Stimulated activated naive CD8-positive, alpha-beta T cell treated with anti-CD3 and anti-CD28 coated beads, Interleukin-15, amount 100 ng/mL, for 72 hours (primary cell): ENCODE measurements around the gene OBSCN.

Experiments used
- ATAC-seq: fragments of 150-1000 bp; cut with Tn5 transposase; 2 replicates; pipeline ENCODE4 v1.10.0; 2021; ENCODE audit warnings: mild to moderate bottlenecking, moderate library complexity
- DNase-seq, 2 donors: peaks; one replicate each; pipeline ENCODE4 v3.0.0; 2021 to 2022
- H3K27ac Mint-ChIP-seq, 2 donors: one replicate each; pipeline ENCODE4 v1.8.0; 2022; ENCODE audit warnings: mild to moderate bottlenecking in 2 of 2, mixed read lengths in 2 of 2, moderate library complexity in 2 of 2
- H3K27me3 Mint-ChIP-seq: one replicate; pipeline ENCODE4 v1.8.0; 2022; ENCODE audit warnings: mixed read lengths
- H3K4me1 Mint-ChIP-seq: one replicate; pipeline ENCODE4 v1.8.0; 2022; ENCODE audit warnings: mild to moderate bottlenecking, mixed read lengths
- H3K4me3 Mint-ChIP-seq, 2 donors: one replicate each; pipeline ENCODE4 v1.8.0; 2022; ENCODE audit warnings: mild to moderate bottlenecking in 2 of 2, mixed read lengths in 2 of 2, moderate library complexity in 1 of 2
- H3K9me3 Mint-ChIP-seq, 2 donors: one replicate each; pipeline ENCODE4 v1.8.0; 2022; ENCODE audit warnings: mixed read lengths in 2 of 2

Gene OBSCN

DNA sequence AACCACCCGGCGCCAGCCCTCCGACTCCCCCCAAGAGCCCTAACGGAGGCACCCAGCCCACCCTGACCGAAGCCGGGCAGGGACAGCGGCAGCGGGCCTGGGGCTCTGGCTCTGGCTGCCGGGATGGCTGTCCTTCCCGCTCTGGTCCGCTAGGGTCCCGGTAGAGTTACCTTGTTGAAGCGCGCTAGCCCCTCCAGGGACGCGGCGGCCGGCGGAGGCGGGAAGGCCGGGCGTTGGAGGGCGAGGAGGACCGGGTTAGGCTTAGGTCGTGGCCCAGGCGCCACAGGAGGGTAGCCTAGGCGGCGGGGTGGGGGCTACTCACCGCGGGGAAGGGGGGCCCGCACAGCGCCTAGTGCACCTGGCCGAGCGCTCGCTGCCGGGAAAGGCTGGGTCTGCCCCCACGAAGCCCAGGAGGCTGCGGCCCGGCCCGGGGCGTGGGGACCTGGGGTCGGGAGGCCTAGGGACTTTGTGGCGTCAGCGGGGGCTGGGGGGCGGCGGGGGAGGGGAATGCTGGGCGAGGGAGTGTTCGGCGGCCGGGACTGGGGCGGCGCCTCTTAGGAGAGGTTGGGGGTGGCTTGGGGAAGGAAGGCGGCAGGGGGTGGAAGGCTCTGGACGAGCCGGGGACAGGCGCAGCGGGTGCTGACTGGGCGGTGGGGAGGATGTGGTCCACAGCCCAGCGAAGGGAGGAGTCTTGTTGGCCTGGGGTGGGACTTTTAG lies 208.5 kb downstream of the OBSCN start, which contains the start of gene TRIM17:
Gene TRIM17, minus strand, starts transcription at position 645 of the 717 bp plus-strand sequence. CDS start 1,789 bp downstream, outside the sequence.
- H3K4me3 Mint-ChIP-seq = peak within 1 kb of the TSS; percentile 86 to 93
- H3K4me1 Mint-ChIP-seq = peaks cover 33% of the 10 kb centered on the region
- peak; percentile 83 for ATAC-seq
- peak within 1 kb of the TSS; percentile 71 to 93 for H3K27ac Mint-ChIP-seq
- H3K9me3 Mint-ChIP-seq = no peaks in the 10 kb centered on the region
- peak; percentile 48 to 52 for DNase-seq
- peaks cover 35% of the 10 kb centered on the region for H3K27me3 Mint-ChIP-seq

DNA sequence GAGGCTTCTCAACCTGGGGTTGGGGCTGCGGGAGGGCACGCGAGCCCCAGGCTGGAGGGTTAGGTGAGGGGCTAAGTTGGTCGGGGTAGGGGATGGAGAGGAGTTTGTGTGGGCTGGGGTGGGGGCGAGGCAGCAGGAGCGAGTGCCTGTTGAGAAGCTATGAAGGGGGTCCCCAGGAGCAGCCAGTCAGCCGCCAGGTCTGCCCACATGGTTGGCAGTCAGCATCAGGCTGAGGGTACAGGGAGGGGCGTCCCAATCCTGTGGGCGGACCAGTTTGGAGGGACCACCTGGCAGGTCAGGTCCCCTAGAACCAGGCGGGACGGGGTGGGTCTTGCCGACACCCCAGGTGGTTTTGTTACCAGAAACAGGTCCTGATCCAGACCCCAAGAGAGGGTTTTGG lies 209.2 kb downstream of the OBSCN start:
- ATAC-seq (peak; percentile 5), DNase-seq (no peak)
- peaks cover 40% of the 10 kb centered on the region for H3K27me3 Mint-ChIP-seq
- H3K4me1 Mint-ChIP-seq = peaks cover 33% of the 10 kb centered on the region
- H3K4me3 Mint-ChIP-seq = peak overlapping the region; percentile 42 to 93
- peak overlapping the region in 1 of 2 donors; percentile 38 for H3K27ac Mint-ChIP-seq
- H3K9me3 Mint-ChIP-seq = no peaks in the 10 kb centered on the region

DNA sequence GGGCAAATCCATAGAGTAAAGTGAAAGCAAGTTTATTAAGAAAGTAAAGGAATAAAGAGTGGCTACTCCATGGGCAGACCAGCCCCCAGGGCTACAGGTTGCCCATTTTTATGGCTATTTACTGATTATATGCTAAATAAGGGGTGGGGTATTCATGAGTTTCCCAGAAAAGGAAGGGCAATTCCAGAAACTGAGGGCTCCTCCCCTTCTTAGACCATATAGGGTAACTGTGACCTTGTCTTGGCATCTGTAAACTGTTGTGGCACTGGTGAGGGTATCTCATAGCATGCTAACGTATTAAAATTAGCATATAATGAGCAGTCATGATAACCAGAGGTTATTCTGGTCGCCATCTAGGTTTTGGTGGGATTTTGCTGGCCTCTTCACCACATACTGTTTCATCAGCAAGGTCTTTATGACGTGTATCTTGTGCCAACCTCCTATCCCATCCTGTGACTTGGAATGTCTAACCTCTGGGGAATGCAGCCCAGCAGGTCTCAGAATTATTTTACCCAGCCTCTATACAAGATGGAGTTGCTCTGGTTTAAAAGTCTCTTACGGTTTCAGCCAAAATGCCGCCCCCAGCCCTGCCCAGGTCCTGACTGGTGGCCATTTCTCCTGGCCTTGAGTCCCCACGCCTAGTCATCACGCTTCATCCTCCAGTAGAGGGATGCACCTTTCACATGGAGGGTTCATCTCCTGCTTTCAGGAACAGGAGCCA lies 209.8 kb downstream of the OBSCN start:
- DNase-seq = no peak
- Mint-ChIP-seq H3K27me3 (peaks cover 46% of the 10 kb centered on the region), H3K9me3 (no peaks in the 10 kb centered on the region), H3K27ac (no peak overlapping the region), H3K4me3 (peak overlapping the region in 1 of 2 donors; percentile 93), H3K4me1 (peaks cover 33% of the 10 kb centered on the region)
- ATAC-seq = no peak

DNA sequence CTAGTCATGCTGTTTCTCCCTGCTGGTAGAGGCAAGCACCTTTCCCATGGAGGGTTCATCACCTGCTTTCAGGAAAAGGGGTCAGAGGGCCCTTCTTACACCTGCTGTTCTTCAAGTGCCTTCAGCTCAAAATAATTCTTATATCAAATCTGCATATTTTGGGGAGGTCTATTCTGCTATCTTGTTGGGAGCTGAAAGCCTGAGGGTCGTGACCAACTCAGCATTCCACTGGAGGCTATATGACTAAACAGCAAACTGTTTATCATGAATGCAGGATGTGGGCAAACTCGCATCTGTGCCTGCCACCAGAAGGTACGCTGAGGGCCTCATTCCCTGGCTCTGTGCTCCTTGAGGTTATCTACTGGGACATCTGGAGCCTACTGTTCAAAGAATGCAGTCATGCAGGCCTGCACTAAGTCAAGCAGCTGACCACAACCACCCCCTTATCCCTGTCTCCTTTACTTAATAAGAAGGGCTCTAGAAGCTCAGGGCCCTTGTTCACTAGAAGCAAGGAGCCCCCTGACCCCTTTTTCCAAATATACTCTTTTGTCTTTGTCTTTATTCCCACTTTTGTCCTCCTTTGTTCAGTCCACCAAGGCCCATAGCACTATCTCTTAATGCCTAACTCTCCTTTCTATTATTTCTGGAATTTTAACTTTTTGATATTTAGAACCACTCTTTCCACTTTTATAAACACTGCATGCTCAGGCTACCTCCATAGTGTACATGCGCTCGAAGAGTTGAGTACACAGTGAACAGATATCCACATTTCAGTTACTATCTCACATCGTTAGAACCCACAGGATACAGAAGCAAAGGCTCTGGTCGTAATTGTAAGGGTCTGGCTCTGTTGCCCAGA lies 213.4 kb downstream of the OBSCN start:
- no peak overlapping the region for H3K27ac Mint-ChIP-seq
- peaks cover 12% of the 10 kb centered on the region for H3K4me1 Mint-ChIP-seq
- DNase-seq (no peak), ATAC-seq (no peak)
- H3K9me3 Mint-ChIP-seq = no peaks in the 10 kb centered on the region
- H3K4me3 Mint-ChIP-seq = no peak overlapping the region
- peaks cover 34% of the 10 kb centered on the region for H3K27me3 Mint-ChIP-seq

DNA sequence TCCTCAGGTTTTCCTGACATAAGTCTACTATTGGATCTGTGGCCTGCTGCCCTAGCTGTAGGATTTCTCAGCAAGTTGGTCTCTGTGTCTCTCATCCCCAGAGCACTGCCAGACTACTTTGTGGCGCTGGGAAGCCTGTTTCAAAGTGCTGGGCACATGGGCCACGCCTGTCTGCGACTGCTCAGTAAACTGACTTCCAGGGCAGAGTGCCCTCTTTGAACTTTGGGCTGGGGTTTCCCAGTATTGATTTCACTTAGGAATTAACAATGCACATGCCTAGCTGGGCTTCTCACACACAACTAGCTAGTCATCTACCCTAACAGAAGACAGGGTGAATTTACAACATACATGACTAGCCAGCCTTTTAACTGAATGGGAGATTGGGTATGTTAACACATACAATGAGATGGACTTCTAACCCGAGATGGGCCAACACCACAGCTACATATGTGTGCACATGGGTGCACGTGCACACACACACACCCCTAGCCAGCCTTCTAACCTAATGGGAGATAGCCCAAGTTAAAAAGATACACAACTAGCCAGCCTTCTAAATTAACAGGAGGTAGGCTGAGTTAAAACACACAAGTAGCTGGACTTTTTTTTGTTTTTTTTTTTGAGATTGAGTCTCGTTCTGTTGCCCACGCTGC lies 215.7 kb downstream of the OBSCN start:
- ATAC-seq = no peak
- H3K4me1 Mint-ChIP-seq = no peaks in the 10 kb centered on the region

DNA sequence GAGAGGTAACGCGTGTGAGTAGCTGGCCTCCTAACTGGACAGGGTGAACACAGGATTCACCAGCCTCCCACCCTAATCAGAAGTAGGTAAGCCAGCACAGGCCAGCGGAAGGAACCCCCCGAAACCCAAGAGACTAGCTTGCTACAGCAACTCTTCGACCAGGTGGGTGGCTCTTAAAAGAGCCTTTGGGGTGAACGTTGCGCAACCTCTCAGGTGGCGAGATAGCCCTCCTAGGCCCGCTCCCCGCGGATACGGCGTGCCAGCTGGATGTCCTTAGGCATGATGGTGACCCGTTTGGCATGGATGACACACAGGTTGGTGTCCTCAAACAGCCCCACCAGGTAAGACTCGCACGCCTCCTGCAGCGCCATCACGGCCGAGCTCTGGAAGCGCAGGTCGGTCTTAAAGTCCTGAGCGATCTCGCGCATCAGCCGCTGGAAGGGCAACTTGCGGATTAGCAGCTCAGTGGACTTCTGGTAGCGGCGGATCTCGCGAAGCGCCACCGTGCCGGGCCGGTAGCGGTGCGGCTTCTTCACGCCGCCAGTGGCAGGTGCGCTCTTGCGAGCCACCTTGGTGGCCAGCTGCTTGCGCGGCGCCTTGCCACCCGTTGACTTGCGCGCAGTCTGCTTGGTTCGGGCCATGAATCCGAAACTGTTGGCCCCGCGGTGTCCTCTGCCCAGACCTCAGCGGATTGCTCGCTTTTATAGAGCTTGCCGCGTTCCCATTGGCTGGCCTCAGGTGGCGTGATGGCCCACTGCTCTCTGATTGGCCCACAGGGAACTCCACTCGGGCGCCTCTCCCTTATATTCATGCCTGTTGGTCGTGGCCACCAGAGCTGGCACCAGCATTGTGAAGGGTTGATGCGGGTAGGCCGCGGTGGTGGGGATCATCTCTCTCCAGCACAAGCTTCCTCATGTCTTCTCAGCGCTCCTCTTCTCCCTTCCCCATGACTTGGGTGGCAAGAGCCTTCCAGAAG lies 217.1 kb downstream of the OBSCN start:
- no peak overlapping the region for H3K4me3 Mint-ChIP-seq
- no peaks in the 10 kb centered on the region for H3K4me1 Mint-ChIP-seq
- H3K9me3 Mint-ChIP-seq = no peaks in the 10 kb centered on the region
- peaks cover 42% of the 10 kb centered on the region for H3K27me3 Mint-ChIP-seq
- H3K27ac Mint-ChIP-seq = no peak overlapping the region
- DNase-seq (no peak), ATAC-seq (no peak)

More for the DNA sequence above, 215.7 kb downstream of the OBSCN start:
- Mint-ChIP-seq H3K27me3 (peaks cover 32% of the 10 kb centered on the region), H3K9me3 (no peaks in the 10 kb centered on the region), H3K4me3 (no peak overlapping the region), H3K27ac (no peak overlapping the region)
- DNase-seq = no peak

DNA sequence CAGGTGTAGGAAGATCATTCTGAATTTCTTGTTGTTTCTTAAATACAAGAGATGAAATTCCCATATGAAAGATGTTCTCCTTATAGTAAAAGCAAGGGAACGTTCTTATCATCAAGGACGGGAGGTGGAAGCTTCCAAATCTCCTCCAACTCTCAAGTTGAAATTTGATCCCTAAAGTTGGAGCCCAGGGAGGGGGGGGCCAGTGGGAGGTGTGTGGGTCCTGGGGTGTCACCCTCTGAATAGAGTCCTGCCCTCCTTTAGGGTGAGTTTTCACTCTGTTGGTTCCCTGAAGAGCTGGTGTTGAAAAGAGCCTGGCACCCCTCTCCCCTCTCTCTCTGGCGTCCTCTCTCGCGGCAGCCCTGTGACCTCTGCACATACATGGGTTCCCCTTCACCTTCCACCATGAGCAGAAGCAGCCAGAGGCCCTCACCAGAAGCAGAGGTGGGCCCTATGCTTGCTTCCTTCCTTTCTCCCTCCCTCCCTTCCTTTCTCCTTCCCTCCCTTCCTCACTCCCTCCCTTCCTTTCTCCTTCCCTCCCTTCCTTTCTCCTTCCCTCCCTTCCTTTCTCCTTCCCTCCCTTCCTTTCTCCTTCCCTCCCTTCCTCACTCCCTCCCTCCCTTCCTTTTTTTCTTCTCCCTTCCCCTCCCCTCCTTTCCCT lies 218.8 kb downstream of the OBSCN start:
- H3K9me3 Mint-ChIP-seq = no peaks in the 10 kb centered on the region
- no peak overlapping the region for H3K4me3 Mint-ChIP-seq
- peaks cover 43% of the 10 kb centered on the region for H3K27me3 Mint-ChIP-seq
- ATAC-seq (no peak), DNase-seq (no peak)
- no peaks in the 10 kb centered on the region for H3K4me1 Mint-ChIP-seq
- no peak overlapping the region for H3K27ac Mint-ChIP-seq

DNA sequence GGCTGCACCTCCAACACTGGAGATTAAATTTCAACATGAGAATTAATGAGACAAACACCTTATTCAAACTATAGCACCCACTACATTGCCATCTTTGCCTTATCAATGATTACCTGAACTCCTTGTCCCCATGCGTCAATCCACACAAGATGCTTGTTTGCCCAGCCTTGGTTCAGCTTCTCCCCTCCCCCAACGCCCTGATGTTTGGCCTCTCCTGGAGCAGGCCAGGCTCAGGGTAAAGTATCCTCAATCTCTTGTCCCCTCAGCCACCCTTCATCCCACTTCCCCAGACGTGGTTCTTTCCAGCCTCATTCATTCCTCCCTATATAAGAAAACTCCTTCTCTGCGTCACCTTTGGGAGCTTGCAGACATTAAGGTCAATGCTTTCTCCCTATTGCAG lies 220.6 kb downstream of the OBSCN start:
- ATAC-seq (no peak), DNase-seq (no peak)
- no peaks in the 10 kb centered on the region for H3K4me1 Mint-ChIP-seq
- no peaks in the 10 kb centered on the region for H3K9me3 Mint-ChIP-seq
- H3K27me3 Mint-ChIP-seq = peaks cover 45% of the 10 kb centered on the region
- no peak overlapping the region for H3K27ac Mint-ChIP-seq
- H3K4me3 Mint-ChIP-seq = no peak overlapping the region
